Stomach (tissue), 9 donors: ENCODE data around the gene PIM1. TPM values are rescaled to one million over a fixed set of nuclear protein-coding genes. Genes with fewer than 3 reads are reported as not detected.
"Not testable (repeated sequence)": the region's sequence is repeated elsewhere in the genome, so short reads cannot be mapped to it uniquely, and the experiment has no call there.

ENCODE experiments used
- DNase-seq, 2 donors: peaks; one replicate each; pipeline versions ENCODE4 v3.0.0 to v3.0.0-alpha.2; 2013 to 2019
- H3K27ac ChIP-seq, 5 donors: fragments of 200-600 bp in 4 of 5; sonication (generic) in 4 of 5; one replicate each; pipeline ENCODE4 v1.5.1; 2013 to 2019; ENCODE audit warnings: mild to moderate bottlenecking in 1 of 5, moderate library complexity in 1 of 5
- H3K27me3 ChIP-seq, 3 donors: fragments of 200-600 bp; sonication (generic); one replicate each; pipeline ENCODE4 v1.5.1; 2017 to 2019; ENCODE audit warnings: mixed run types in 1 of 3
- H3K36me3 ChIP-seq, 4 donors: fragments of 200-600 bp; sonication (generic); 1 replicate in 3 of 4; 2 replicates in 1 of 4; pipeline ENCODE4 v1.5.1; 2016 to 2019
- H3K4me1 ChIP-seq, 4 donors: fragments of 200-600 bp; sonication (generic); one replicate each; pipeline ENCODE4 v1.5.1; 2016 to 2019
- H3K4me3 ChIP-seq, 4 donors: fragments of 200-600 bp; sonication (generic) in 3 of 4; one replicate each; pipeline ENCODE4 v1.5.1; 2016 to 2019; ENCODE audit warnings: mild to moderate bottlenecking in 1 of 4
- H3K9me3 ChIP-seq, 4 donors: fragments of 200-600 bp; sonication (generic); one replicate each; pipeline ENCODE4 v1.5.1; 2016 to 2019
- CTCF ChIP-seq, 7 experiments: fragments of 450-650 bp in 4 of 7; fragments of 200-600 bp in 3 of 7; sonication (generic) in 3 of 7; IDR thresholded peaks; one replicate each; pipeline ENCODE4 v1.5.1; 2016 to 2019; ENCODE audit warnings: antibody characterized with exemption in 7 of 7, control low read depth in 2 of 7, mild to moderate bottlenecking in 1 of 7
- EP300 ChIP-seq: sonication (generic); formaldehyde crosslinking; IDR thresholded peaks from one replicate; pipeline ENCODE4 v1.6.1; 2017; ENCODE audit warnings: antibody characterized with exemption
- POLR2A ChIP-seq, 4 donors: fragments of 450-650 bp; IDR thresholded peaks; one replicate each; pipeline ENCODE4 v1.6.1; 2016; ENCODE audit warnings: antibody characterized with exemption in 4 of 4, control low read depth in 2 of 4, mild to moderate bottlenecking in 1 of 4, moderate library complexity in 1 of 4
- POLR2AphosphoS5 ChIP-seq, 3 donors: sonication (generic); formaldehyde crosslinking; IDR thresholded peaks; one replicate each; pipeline ENCODE4 v1.6.1; 2016; ENCODE audit warnings: antibody characterized with exemption in 3 of 3
- WGBS, 5 donors: extraction: QIAGEN DNeasy Blood & Tissue Kit in 3 of 5; methylation state at CpG; one replicate each; pipeline versions ENCODE4 v1.1.5 to v1.1.7; 2013 to 2018; 5-methylcytosine and 5-hydroxymethylcytosine counted together
- intact Hi-C: fragments of 100-400 bp; cut with DNase I; formaldehyde crosslinking; loops from one replicate; pipeline ENCODE4 v1.15.1; 2023; ENCODE audit warnings: low total_unique reads
- polyA plus RNA-seq, 3 donors: library from polyadenylated mRNA; stranded (reverse); fragments of 200-250 nt; gene quantifications; one replicate each; pipeline ENCODE4 v1.2.3, GENCODE V29; 2013
- total RNA-seq, 5 donors: library from RNA; depleted of rRNA; stranded (reverse); fragments of >200 nt; gene quantifications; one replicate each; pipeline versions ENCODE4 v1.1.0 to v1.2.3, GENCODE V29; 2014 to 2016
- donor health status: healthy with polysubstance abuse.
- donor health status: Bipolar disorder and iron deficiency.
- donor health status: healthy.

PIM1 gene
- total and polyA plus RNA-seq, 8 donors: 9.8 to 59.1 (median 22.6) TPM

DNA sequence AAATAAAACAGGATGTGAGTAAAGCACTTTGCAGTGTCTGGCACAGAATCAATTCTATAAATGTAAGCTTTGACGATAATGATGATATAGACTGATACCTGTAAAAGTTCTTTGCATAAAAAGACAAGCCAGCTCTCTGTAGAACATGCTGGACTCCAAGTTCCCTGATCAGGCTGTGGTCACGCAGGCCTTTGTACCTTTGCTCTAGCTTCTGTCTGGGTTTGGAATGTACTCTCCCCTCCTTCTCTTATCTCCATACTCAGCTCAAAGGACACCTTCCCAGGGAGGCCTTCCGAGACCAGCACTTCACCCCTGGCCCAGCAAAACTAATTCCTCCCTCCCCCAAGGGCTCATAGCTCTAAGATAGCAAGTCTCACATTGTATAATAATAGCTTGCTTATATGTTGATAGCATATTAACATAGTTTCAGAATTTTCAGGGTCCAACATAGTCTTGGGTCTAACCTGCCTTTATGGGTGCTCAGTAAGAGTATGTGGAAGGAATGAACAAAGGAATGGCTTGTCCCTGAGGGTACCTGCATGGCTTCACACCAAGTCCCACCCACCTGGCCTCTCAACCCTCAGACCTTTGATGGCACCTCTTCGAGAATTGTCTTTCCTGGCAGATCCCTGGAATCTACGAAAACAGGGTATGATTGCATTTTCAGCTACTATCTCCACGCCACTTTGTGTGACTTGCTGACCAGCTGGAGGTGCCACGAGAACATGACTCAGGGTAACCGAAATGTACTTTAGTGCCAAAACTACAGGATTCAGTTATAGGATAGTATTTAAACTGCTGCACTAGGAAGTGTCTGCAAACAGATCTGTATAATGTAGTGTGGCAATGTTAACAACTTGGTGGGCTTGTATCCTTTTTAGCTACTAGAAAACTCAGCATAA is 41.7 kb upstream of the PIM1 start:
- TF ChIP-seq POLR2AphosphoS5 (IDR thresholded peaks at IDR 0.05) (peak in 2 of 3 donors; percentile 27 to 45), EP300 (no peak)
- Histone ChIP-seq H3K27me3 (no peaks in the 10 kb centered on the region), H3K9me3 (no peaks in the 10 kb centered on the region), H3K27ac (peak overlapping the region; percentile 13 to 90 (median 58)), H3K36me3 (no peaks in the 10 kb centered on the region), H3K4me3 (no peak overlapping the region), H3K4me1 (peaks cover 24 to 56% (median 39%) of the 10 kb centered on the region in 4 donors)
- WGBS, 5 donors: 53 to 71% (median 64%) methylated on average over 8 of the region's 8 CpGs
- intact Hi-C loops: no loop called here
- DNase-seq: peak; percentile 56 to 81

- H3K27me3 ChIP-seq, DNase-seq, intact Hi-C loops, H3K36me3 ChIP-seq, H3K4me3 ChIP-seq, H3K9me3 ChIP-seq: not testable (repeated sequence)
- 86 to 90% (median 88%) methylated on average over 12 of the region's 12 CpGs for WGBS, 5 donors
- peaks cover 27 to 63% (median 44%) of the 10 kb centered on the region in 4 donors for H3K4me1 ChIP-seq
- H3K27ac ChIP-seq: peak overlapping the region in 4 of 5 donors; percentile 5 to 90 (median 42)
Measured at GRCh38 chr6:37128863-37129443, 41.0 kb upstream of the PIM1 start.

DNA sequence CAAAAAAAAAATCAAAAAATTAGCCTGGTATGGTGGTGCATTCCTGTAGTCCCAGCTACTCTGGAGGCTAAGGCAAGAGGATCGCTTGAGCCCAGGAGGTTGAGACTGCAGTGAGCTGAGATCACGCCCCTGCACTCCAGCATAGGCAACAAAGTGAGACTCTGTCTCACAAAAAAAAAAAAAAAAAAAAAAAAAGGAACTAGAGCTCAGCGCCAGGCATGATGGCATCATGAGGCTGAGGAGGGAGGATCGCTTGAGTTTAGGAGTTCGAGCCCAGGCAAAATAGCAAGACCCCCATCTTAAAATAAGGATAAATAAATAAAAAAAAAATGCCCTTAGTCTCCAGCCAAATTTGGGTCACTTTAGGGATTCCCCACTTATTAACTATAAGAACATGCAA is 40.4 kb upstream of the PIM1 start:
- H3K4me1 ChIP-seq: peaks cover 33 to 69% (median 50%) of the 10 kb centered on the region in 4 donors
- H3K27me3 ChIP-seq: no peaks in the 10 kb centered on the region
- DNase-seq: no peak
- 91 to 97% (median 92%) methylated on average over 5 of the region's 5 CpGs for WGBS, 5 donors
- H3K4me3 ChIP-seq: no peak overlapping the region
- H3K36me3 ChIP-seq: no peaks in the 10 kb centered on the region
- no peak for TF ChIP-seq POLR2A (IDR thresholded peaks at IDR 0.05)
- no peak for TF ChIP-seq CTCF (IDR thresholded peaks at IDR 0.05)
- no peak for TF ChIP-seq EP300
- no peak for TF ChIP-seq POLR2AphosphoS5 (IDR thresholded peaks at IDR 0.05)
- intact Hi-C loops: no loop called here
- H3K27ac ChIP-seq: peak overlapping the region in 4 of 5 donors; percentile 77 to 92 (median 86)
- no peaks in the 10 kb centered on the region for H3K9me3 ChIP-seq

DNA sequence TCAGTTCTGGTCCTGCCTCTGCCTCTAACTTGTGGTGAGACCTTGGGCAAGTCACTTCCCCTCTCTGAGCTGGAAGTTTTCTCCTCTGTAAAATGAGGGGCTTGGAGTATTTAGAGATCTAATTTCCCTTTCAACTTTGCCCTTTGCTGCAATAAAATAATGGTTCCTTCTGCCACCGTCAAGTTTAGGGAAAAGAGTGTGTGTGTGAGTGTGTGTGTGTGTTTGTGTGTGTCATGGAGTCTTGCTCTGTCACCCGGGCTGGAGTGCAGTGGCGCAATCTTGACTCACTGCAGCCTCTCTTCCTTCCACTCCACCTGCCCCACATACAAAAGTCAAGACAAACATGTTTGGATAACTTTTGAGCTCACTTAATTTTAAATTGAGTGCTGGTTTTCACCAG is 39.2 kb upstream of the PIM1 start:
- TF ChIP-seq POLR2A (IDR thresholded peaks at IDR 0.05): no peak
- TF ChIP-seq POLR2AphosphoS5 (IDR thresholded peaks at IDR 0.05): peak in 1 of 3 donors; percentile 8
- TF ChIP-seq EP300: no peak
- no peak for TF ChIP-seq CTCF (IDR thresholded peaks at IDR 0.05)
- intact Hi-C loops: no loop called here
- Histone ChIP-seq H3K9me3 (no peaks in the 10 kb centered on the region), H3K27me3 (no peaks in the 10 kb centered on the region), H3K36me3 (no peaks in the 10 kb centered on the region), H3K4me1 (peaks cover 43 to 78% (median 59%) of the 10 kb centered on the region in 4 donors), H3K4me3 (no peak overlapping the region), H3K27ac (peak overlapping the region; percentile 53 to 92 (median 83))
- 21 to 32% (median 24%) methylated on average over 3 of the region's 3 CpGs for WGBS, 5 donors
- peak in 1 of 2 donors; percentile 47 for DNase-seq

GRCh38 chr6:37131104-37131959 is 38.6 kb upstream of the PIM1 start:
- TF ChIP-seq EP300 (peak; percentile 71), POLR2AphosphoS5 (IDR thresholded peaks at IDR 0.05) (peak in 2 of 3 donors; percentile 47 to 71), POLR2A (IDR thresholded peaks at IDR 0.05) (no peak), CTCF (IDR thresholded peaks at IDR 0.05) (no peak)
- H3K4me1 ChIP-seq: peaks cover 47 to 77% (median 60%) of the 10 kb centered on the region in 4 donors
- no peaks in the 10 kb centered on the region for H3K27me3 ChIP-seq
- no peaks in the 10 kb centered on the region for H3K36me3 ChIP-seq
- peak; percentile 58 to 84 for DNase-seq
- WGBS, 5 donors: 35 to 46% (median 39%) methylated on average over 6 to 15 of the region's 15 CpGs
- peak overlapping the region; percentile 53 to 92 (median 83) for H3K27ac ChIP-seq
- H3K4me3 ChIP-seq: peak overlapping the region in 1 of 4 donors; percentile 3
- no peaks in the 10 kb centered on the region for H3K9me3 ChIP-seq
- intact Hi-C loops: no loop called here
